K562 (cell line): ENCODE data around the gene MACF1. TPM values are rescaled to one million over a fixed set of nuclear protein-coding genes. Genes with fewer than 3 reads are reported as not detected.

ENCODE experiments used
- ATAC-seq: fragments of 200-7000 bp; cut with Tn5 transposase; 3 replicates; pipeline ENCODE4 v1.9.1; 2020; ENCODE audit warnings: moderate library complexity
- BruUV-seq: library from RNA; stranded (reverse); fragments of 400-500 nt; replicated peaks from 2 replicates; lab custom pipeline; 2021; lab: Mats Ljungman, UMichigan
- CTCF ChIA-PET: fragments of 300-600 bp; formaldehyde crosslinking; extraction: SDS; loops from one replicate; lab custom pipeline; 2021; ENCODE audit warnings: low intra/inter-chr PET ratio; lab: Yijun Ruan, JAX
- POLR2A ChIA-PET: fragments of 300-600, 350-650 bp; sonication (Branson Sonifier 250); formaldehyde crosslinking; extraction: SDS; loops from one replicate; lab custom pipeline; 2021; ENCODE audit warnings: antibody characterized with exemption, inconsistent platforms; lab: Yijun Ruan, JAX
- DNase-seq, 4 experiments: peaks; one replicate each; pipeline versions ENCODE4 v3.0.0 to v3.0.0-alpha.2; 2011 to 2018; ENCODE audit warnings: low spot score in 3 of 4, mixed read lengths in 3 of 4; ENCODE audit errors: extremely low read depth in 1 of 4
- FAIRE-seq: peaks from 2 replicates; lab custom pipeline; 2011; peaks lifted over from hg19 to GRCh38; lab: Jason Lieb, UNC
- H2AFZ ChIP-seq: 2 replicates; pipeline ENCODE4 v1.6.0; 2011; ENCODE audit warnings: low read depth, low read length, control low read depth, inconsistent platforms
- H3K27ac ChIP-seq: fragments of 200-600 bp; 3 replicates; pipeline ENCODE4 v1.8.0; 2011; ENCODE audit warnings: low read depth, mild to moderate bottlenecking, control low read depth, inconsistent platforms, low read length, moderate library complexity, mixed read lengths; ENCODE audit errors: extremely low read depth
- H3K27me3 ChIP-seq, 2 experiments: fragments of 300-600 bp in 1 of 2; 2 replicates in 1 of 2; 3 replicates in 1 of 2; pipeline versions ENCODE4 v1.6.0 to v1.8.0; 2011; ENCODE audit warnings: inconsistent platforms in 2 of 2, low read length in 2 of 2, mild to moderate bottlenecking in 1 of 2, mixed read lengths in 1 of 2, moderate library complexity in 1 of 2; ENCODE audit not compliant: control insufficient read depth in 2 of 2, insufficient read depth in 2 of 2
- H3K36me3 ChIP-seq: fragments of 300-600 bp; 3 replicates; pipeline ENCODE4 v1.8.0; 2011; ENCODE audit warnings: mild to moderate bottlenecking, low read length, inconsistent platforms; ENCODE audit not compliant: control insufficient read depth, insufficient read depth
- H3K4me1 ChIP-seq, 2 experiments: fragments of 200-600 bp in 1 of 2; replicated peaks in 1 of 2; 2 replicates in 1 of 2; 3 replicates in 1 of 2; pipeline versions ENCODE4 v1.5.1 to v1.8.0; 2011; ENCODE audit warnings: inconsistent platforms in 2 of 2, low read length in 2 of 2, mild to moderate bottlenecking in 1 of 2, mixed read lengths in 1 of 2, moderate library complexity in 1 of 2; ENCODE audit not compliant: control insufficient read depth in 2 of 2, insufficient read depth in 2 of 2
- H3K4me2 ChIP-seq: 2 replicates; pipeline ENCODE4 v1.6.1; 2011; ENCODE audit warnings: low read length, control low read depth, inconsistent platforms, mixed read lengths; ENCODE audit not compliant: insufficient read depth
- H3K4me3 ChIP-seq: fragments of 200-600 bp; sonication (generic), shearing (Covaris generic); 2 replicates; pipeline ENCODE4 v1.5.1; 2016; ENCODE audit warnings: control low read depth, inconsistent platforms
- H3K79me2 ChIP-seq: fragments of 200-600 bp; 3 replicates; pipeline ENCODE4 v1.8.0; 2011; ENCODE audit warnings: low read length, inconsistent platforms; ENCODE audit not compliant: control insufficient read depth, insufficient read depth
- H3K9ac ChIP-seq, 2 experiments: 2 replicates each; pipeline versions ENCODE4 v1.6.0 to v1.6.1; 2011; ENCODE audit warnings: low read depth in 2 of 2, low read length in 2 of 2, control low read depth in 1 of 2, inconsistent platforms in 1 of 2, mild to moderate bottlenecking in 1 of 2, mixed read lengths in 1 of 2; ENCODE audit not compliant: insufficient read depth in 1 of 2
- H3K9me1 ChIP-seq: one replicate; pipeline ENCODE4 v1.6.0; 2011; ENCODE audit warnings: inconsistent platforms, mild to moderate bottlenecking, low read length, moderate library complexity; ENCODE audit not compliant: control insufficient read depth, insufficient read depth
- H3K9me3 ChIP-seq: replicated peaks from 2 replicates; pipeline ENCODE4 v1.5.1; 2011; ENCODE audit warnings: low read depth, low read length, inconsistent platforms; ENCODE audit not compliant: control insufficient read depth, insufficient read depth
- H4K20me1 ChIP-seq: replicated peaks from 2 replicates; pipeline ENCODE4 v1.6.1; 2011; ENCODE audit warnings: low read length, inconsistent platforms, mixed read lengths; ENCODE audit not compliant: control insufficient read depth, insufficient read depth
- CREB3L1 ChIP-seq: fragments of 450-650 bp; IDR thresholded peaks from 2 replicates; pipeline ENCODE4 v1.6.1; 2014; ENCODE audit warnings: low read depth, mild to moderate bottlenecking, moderate library complexity, borderline replicate concordance
- ELF2 ChIP-seq: fragments of 250-450 bp; sonication (Bioruptor Pico); IDR thresholded peaks from 2 replicates; pipeline ENCODE4 v1.5.0; 2021; ENCODE audit warnings: mild to moderate bottlenecking
- ETS2 ChIP-seq: IDR thresholded peaks from 2 replicates; pipeline ENCODE4 v1.6.1; 2016; ENCODE audit warnings: borderline replicate concordance, missing genetic modification characterization, mild to moderate bottlenecking, moderate library complexity, missing compliant biosample characterization; ENCODE audit not compliant: poor library complexity, severe bottlenecking
- GABPA ChIP-seq: fragments of 200-800 bp; sonication (Bioruptor generic); conservative IDR thresholded peaks from 2 replicates; pipeline ENCODE4 v1.6.1; 2016; ENCODE audit warnings: low read depth, missing genetic modification characterization, missing compliant biosample characterization
- HOMEZ ChIP-seq: fragments of 250-450 bp; sonication (Bioruptor Pico); IDR thresholded peaks from 2 replicates; pipeline ENCODE4 v1.4.0; 2020; ENCODE audit warnings: mild to moderate bottlenecking, moderate library complexity
- MAFG ChIP-seq: fragments of 450-650 bp; conservative IDR thresholded peaks from 2 replicates; pipeline ENCODE4 v1.6.1; 2016; ENCODE audit warnings: missing genetic modification characterization, missing compliant biosample characterization
- NFIX ChIP-seq: fragments of 250-450 bp; sonication (Bioruptor Pico); IDR thresholded peaks from 2 replicates; pipeline ENCODE4 v1.4.0; 2020; ENCODE audit warnings: low read depth, mild to moderate bottlenecking, moderate library complexity
- PHF21A ChIP-seq: fragments of 450-650 bp; IDR thresholded peaks from 2 replicates; pipeline ENCODE4 v1.6.1; 2017; ENCODE audit warnings: low read depth, borderline replicate concordance
- POLR2AphosphoS5 ChIP-seq: IDR thresholded peaks from 2 replicates; pipeline ENCODE4 v1.6.1; 2011; ENCODE audit warnings: mild to moderate bottlenecking, low read depth, low read length, moderate library complexity; ENCODE audit not compliant: control insufficient read depth, insufficient read depth
- RAD21 ChIP-seq, 2 experiments: fragments of 250-450 bp in 1 of 2; fragments of 450-650 bp in 1 of 2; sonication (Bioruptor Pico) in 1 of 2; formaldehyde crosslinking in 1 of 2; IDR thresholded peaks in 1 of 2; conservative IDR thresholded peaks in 1 of 2; 2 replicates each; pipeline versions ENCODE4 v1.4.0 to v1.8.0; 2020 to 2022; ENCODE audit warnings: mild to moderate bottlenecking in 2 of 2, moderate library complexity in 1 of 2
- SMARCA4 ChIP-seq: fragments of 450-650 bp; IDR thresholded peaks from 2 replicates; pipeline ENCODE4 v1.6.1; 2016
- ZBTB8A ChIP-seq: fragments of 450-650 bp; IDR thresholded peaks from 2 replicates; pipeline ENCODE4 v1.6.1; 2018; ENCODE audit warnings: mild to moderate bottlenecking, moderate library complexity; ENCODE audit not compliant: partially characterized antibody
- ZNF347 ChIP-seq: fragments of 450-650 bp; formaldehyde crosslinking; IDR thresholded peaks from 2 replicates; pipeline ENCODE4 v1.4.0; 2020; ENCODE audit warnings: low read depth, mild to moderate bottlenecking, moderate library complexity
- ZNF77 ChIP-seq: fragments of 250-450 bp; sonication (Bioruptor Pico); IDR thresholded peaks from 2 replicates; pipeline ENCODE4 v1.5.0; 2020
- WGBS: fragments of 100-300 bp; shearing (Covaris generic); methylation state at CpG from one replicate; pipeline ENCODE4 v1.1.6; 2016; ENCODE audit warnings: low coverage, mixed read lengths; ENCODE audit not compliant: insufficient coverage; ENCODE audit errors: missing lambda C conversion rate; 5-methylcytosine and 5-hydroxymethylcytosine counted together
- in situ Hi-C: fragments of 300-500 bp; cut with MboI; formaldehyde crosslinking; loops from 4 replicates; pipeline ENCODE4 v1.15.0; 2018; ENCODE audit warnings: inconsistent platforms, mixed read lengths
- intact Hi-C: fragments of 100-400 bp; cut with micrococcal nuclease; formaldehyde crosslinking; loops from 2 replicates; pipeline ENCODE4 v1.14.2; 2022
- polyA plus RNA-seq, 8 experiments: library from polyadenylated mRNA; depleted of rRNA in 4 of 8; stranded (reverse) in 5 of 8; unstranded in 3 of 8; fragments of >200 nt; fragmentation: Nextera tagmentation in 2 of 8; fragmentation: Illumina TruSeq in 1 of 8; extraction: Ambion mirVana in 2 of 8; extraction: Trizol in 1 of 8; gene quantifications; 2 replicates each; pipeline versions ENCODE4 v1.2.1 to v1.2.3, GENCODE V29; 2011 to 2014; ENCODE audit warnings: inconsistent platforms in 1 of 8, missing spikeins in 1 of 8
- total RNA-seq, 7 experiments: library from RNA; depleted of rRNA in 6 of 7; stranded (reverse); fragments of >200 nt in 6 of 7; fragmentation: Illumina TruSeq in 2 of 7; extraction: Trizol in 2 of 7; gene quantifications; 2 replicates each; pipeline versions ENCODE4 v1.2.1 to v1.2.3, GENCODE V29; 2011 to 2021; ENCODE audit warnings: low replicate concordance in 1 of 7

Gene MACF1
- total and polyA plus RNA-seq, 9 of the 15 experiments (the other 6 are each of a cell fraction or from before 2014, with no cell fraction given), result 13.2 to 232 (median 112) TPM

- H3K9me1 ChIP-seq, result peaks cover 4% of the 10 kb centered on the region
- no peak overlapping the region for H3K4me3 ChIP-seq
- CTCF ChIA-PET, result no interaction called here
- peak overlapping the region in 1 of 2 experiments; percentile 64; a peak in 1 of 4 replicates for H3K9ac ChIP-seq
- peaks cover 0 to 26% of the 10 kb centered on the region in 2 experiments; a peak in 3 of 5 replicates for H3K4me1 ChIP-seq
- intact Hi-C loops (no loop called here), in situ Hi-C loops (no loop called here)
- no peak overlapping the region for H3K4me2 ChIP-seq
- DNase-seq (no peak), ATAC-seq (no peak), FAIRE-seq (no peak)
- TF ChIP-seq RAD21 (CRISPR knock-in tag; conservative IDR thresholded peaks at IDR 0.05 in 1 of 2, IDR thresholded peaks at IDR 0.05 in 1 of 2), result no peak
- no peak for TF ChIP-seq NFIX (CRISPR knock-in tag)
- no peak for TF ChIP-seq ZNF347 (CRISPR knock-in tag)
- no peak for TF ChIP-seq ZBTB8A
- TF ChIP-seq ELF2, result no peak
- TF ChIP-seq SMARCA4, result no peak
- TF ChIP-seq MAFG, result no peak
- TF ChIP-seq HOMEZ, result no peak
- no peak for TF ChIP-seq ZNF77 (CRISPR knock-in tag)
- TF ChIP-seq ETS2 (tag), result no peak
- TF ChIP-seq CREB3L1, result no peak
- TF ChIP-seq GABPA (tag), result no peak
- no peak for TF ChIP-seq PHF21A
- no peak for TF ChIP-seq POLR2AphosphoS5
- H3K36me3 ChIP-seq, result no peaks in the 10 kb centered on the region; the same call in 2 of the 3 replicates
- no peaks in the 10 kb centered on the region for H3K27me3 ChIP-seq
- WGBS, result 64% methylated on average over 11 of the region's 11 CpGs
- H4K20me1 ChIP-seq, result no peaks in the 10 kb centered on the region
- POLR2A ChIA-PET, result no interaction called here
- no peaks in the 10 kb centered on the region for H3K79me2 ChIP-seq
- H3K27ac ChIP-seq, result no peak overlapping the region
- no TSS peak for BruUV-seq
- no peaks in the 10 kb centered on the region for H3K9me3 ChIP-seq
- no peak overlapping the region for H2AFZ ChIP-seq
Observed at GRCh38 chr1:39526466-39527189, 322.1 kb downstream of the MACF1 start.
